Measurements from ENCODE around the gene CHPF.

Gene CHPF

GRCh38 chr2:219521066-219521880 lies 22.3 kb downstream of the CHPF start (continued):
- no peak for TF ChIP-seq PRDM6 (tag by site-specific recombination; IDR thresholded peaks at IDR 0.05)
- no peak for TF ChIP-seq ZFP69B (tag by site-specific recombination; IDR thresholded peaks at IDR 0.05)
- no peak for TF ChIP-seq GLI4 (tag by site-specific recombination; IDR thresholded peaks at IDR 0.05)
- peak; percentile 55; the same call in 1 of the 2 replicates for TF ChIP-seq ZNF23 (tag by site-specific recombination; IDR thresholded peaks at IDR 0.05; ENCODE audit: borderline replicate concordance)

- POLR2A ChIA-PET: interaction anchor here (1.4 kb wide), 1 partner anchor 21 kb away, joined by 4 read pairs; the partner anchor contains the start of gene GMPPA
- Histone ChIP-seq H3K4me3 (ENCODE audit: low read depth, low read length) (no peak overlapping the region), H3K36me3 (ENCODE audit: control insufficient read depth in 2 of 2, insufficient read depth in 1 of 2, low read length in 2 of 2) (no peaks in the 10 kb centered on the region), H3K27ac (ENCODE audit: extremely low read depth, low read depth, low read length) (no peak overlapping the region), H3K4me1 (ENCODE audit: control insufficient read depth, insufficient read depth, low read length) (peaks cover 7% of the 10 kb centered on the region), H3K9me3 (ENCODE audit: control insufficient read depth, insufficient read depth, low read depth, low read length) (no peaks in the 10 kb centered on the region)
- no peak for TF ChIP-seq ZNF670 (tag by site-specific recombination; IDR thresholded peaks at IDR 0.05; ENCODE audit: low read depth)
- no peak for TF ChIP-seq ZNF404 (tag by site-specific recombination; IDR thresholded peaks at IDR 0.05)
- TF ChIP-seq ZNF223 (tag by site-specific recombination; IDR thresholded peaks at IDR 0.05): no peak
- TF ChIP-seq ZBTB20 (tag by site-specific recombination; IDR thresholded peaks at IDR 0.05): no peak
- no peak for TF ChIP-seq ZBTB44 (tag by site-specific recombination; IDR thresholded peaks at IDR 0.05)
- TF ChIP-seq ZNF157 (tag by site-specific recombination; IDR thresholded peaks at IDR 0.05): no peak
- TF ChIP-seq ZNF133 (tag by site-specific recombination; IDR thresholded peaks at IDR 0.05): no peak
- peak; percentile 90 for TF ChIP-seq KLF17 (tag by site-specific recombination; IDR thresholded peaks at IDR 0.05)
- TF ChIP-seq ZNF248 (tag by site-specific recombination; IDR thresholded peaks at IDR 0.05): no peak
- CTCF ChIA-PET: interaction anchor here (0.6 to 5.9 kb wide), 16 partner anchors 7 to 132 kb away, joined by 3 to 61 read pairs (median 8); partner anchors contain the start of genes DNPEP and GMPPA
These were observed 23.5 kb downstream of the CHPF start for GRCh38 chr2:219520079-219520478.

GRCh38 chr2:219519526-219519916 lies 24.1 kb downstream of the CHPF start:
- peaks cover 7% of the 10 kb centered on the region for H3K4me1 ChIP-seq (ENCODE audit: control insufficient read depth, insufficient read depth, low read length)
- CTCF ChIA-PET: interaction anchor here (0.9 to 5.9 kb wide), 8 partner anchors 8 to 117 kb away, joined by 3 to 61 read pairs (median 14); partner anchors contain the start of gene GMPPA
- no peak overlapping the region for H3K27ac ChIP-seq (ENCODE audit: extremely low read depth, low read depth, low read length)
- H3K4me3 ChIP-seq (ENCODE audit: low read depth, low read length): no peak overlapping the region
- POLR2A ChIA-PET: interaction anchor here (0.6 kb wide), 1 partner anchor 81 kb away, joined by 6 read pairs; no protein-coding TSS in a partner anchor
- H3K36me3 ChIP-seq (ENCODE audit: control insufficient read depth in 2 of 2, insufficient read depth in 1 of 2, low read length in 2 of 2): no peaks in the 10 kb centered on the region
- no peaks in the 10 kb centered on the region for H3K9me3 ChIP-seq (ENCODE audit: control insufficient read depth, insufficient read depth, low read depth, low read length)
- TF ChIP-seq ZFHX2 (tag by site-specific recombination; conservative IDR thresholded peaks at IDR 0.05) (no peak), ZNF677 (tag by site-specific recombination; IDR thresholded peaks at IDR 0.05) (no peak), REST (tag by site-specific recombination; IDR thresholded peaks at IDR 0.05) (0 out of 2 replicates have a peak, but pooled peaks have one; percentile 36), ZNF26 (tag by site-specific recombination; IDR thresholded peaks at IDR 0.05) (no peak), ZNF600 (tag by site-specific recombination; IDR thresholded peaks at IDR 0.05) (0 out of 2 replicates have a peak, but pooled peaks have one; percentile 13)

Measured in HEK293 (cell line).